Natural killer cell treated with Interleukin-12 subunit alpha and Interleukin-12 subunit beta and Interleukin-15 and Interleukin-18, amount 100 ng/mL, for 72 hours (primary cell): Measurements from ENCODE around the gene RNF41. TPM values are rescaled to one million over a fixed set of nuclear protein-coding genes. Genes with fewer than 3 reads are reported as not detected.

Experiments
- ATAC-seq, 2 donors: fragments of 150-1000 bp; cut with Tn5 transposase in 1 of 2; sonication (Bioruptor Pico), chemical (Tn5 transposase) in 1 of 2; 2 replicates each; pipeline ENCODE4 v1.10.0; 2021
- DNase-seq: peaks from one replicate; pipeline ENCODE4 v3.0.0; 2022; ENCODE audit warnings: low spot score
- H3K27ac Mint-ChIP-seq, 2 donors: 1 replicate in 1 of 2; 2 replicates in 1 of 2; pipeline ENCODE4 v1.8.0; 2022; ENCODE audit warnings: mixed read lengths in 2 of 2, mild to moderate bottlenecking in 1 of 2, moderate library complexity in 1 of 2
- H3K27me3 Mint-ChIP-seq, 2 donors: 1 replicate in 1 of 2; 2 replicates in 1 of 2; pipeline ENCODE4 v1.8.0; 2022; ENCODE audit warnings: mixed read lengths in 2 of 2
- H3K36me3 Mint-ChIP-seq: one replicate; pipeline ENCODE4 v1.8.0; 2022; ENCODE audit warnings: mixed read lengths
- H3K4me1 Mint-ChIP-seq, 2 donors: 1 replicate in 1 of 2; 2 replicates in 1 of 2; pipeline ENCODE4 v1.8.0; 2022; ENCODE audit warnings: low read depth in 2 of 2, mixed read lengths in 2 of 2, mild to moderate bottlenecking in 1 of 2
- H3K4me3 Mint-ChIP-seq: one replicate; pipeline ENCODE4 v1.8.0; 2022; ENCODE audit warnings: mixed read lengths
- H3K9me3 Mint-ChIP-seq: 2 replicates; pipeline ENCODE4 v1.8.0; 2022; ENCODE audit warnings: mixed read lengths
- total RNA-seq, 2 donors: library from RNA; stranded (reverse); gene quantifications; one replicate each; pipeline ENCODE4 v1.2.3, GENCODE V29; 2022

Gene RNF41
- total RNA-seq, 2 donors from 2014 or later = 34.1 to 48.8 TPM

DNA sequence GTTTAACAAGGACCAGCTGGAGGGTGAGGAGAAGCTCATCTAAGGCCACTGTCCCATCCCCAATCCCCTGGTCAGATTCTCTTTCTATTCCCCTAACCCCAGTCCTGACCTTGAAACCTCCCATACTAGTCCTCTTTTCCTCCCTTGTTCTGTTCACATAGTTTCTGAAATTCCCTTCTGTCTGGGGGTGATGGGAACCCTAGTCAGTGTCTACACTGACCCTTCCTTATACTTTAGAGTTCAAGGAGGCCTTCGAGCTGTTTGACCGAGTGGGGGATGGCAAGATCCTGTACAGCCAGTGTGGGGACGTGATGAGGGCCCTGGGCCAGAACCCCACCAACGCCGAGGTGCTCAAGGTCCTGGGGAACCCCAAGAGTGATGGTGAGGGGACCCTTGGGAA, 66.9 kb downstream of the RNF41 start:
- peak overlapping the region; percentile 11 for H3K4me3 Mint-ChIP-seq
- H3K4me1 Mint-ChIP-seq = peaks cover 41 to 45% of the 10 kb centered on the region in 2 donors
- H3K27me3 Mint-ChIP-seq = no peaks in the 10 kb centered on the region
- H3K9me3 Mint-ChIP-seq = no peaks in the 10 kb centered on the region
- DNase-seq = no peak
- H3K36me3 Mint-ChIP-seq = peaks cover 20% of the 10 kb centered on the region
- peak overlapping the region in 1 of 2 donors; percentile 76 for H3K27ac Mint-ChIP-seq
- ATAC-seq = no peak

GRCh38 chr12:56154246-56154771, 67.4 kb downstream of the RNF41 start:
- Mint-ChIP-seq H3K27ac (no peak overlapping the region), H3K9me3 (no peaks in the 10 kb centered on the region), H3K36me3 (peaks cover 15% of the 10 kb centered on the region), H3K4me3 (no peak overlapping the region), H3K27me3 (no peaks in the 10 kb centered on the region), H3K4me1 (peaks cover 36 to 40% of the 10 kb centered on the region in 2 donors)
- no peak for ATAC-seq
- DNase-seq = no peak

GRCh38 chr12:56153678-56154065, 68.0 kb downstream of the RNF41 start:
- Mint-ChIP-seq H3K4me3 (peak overlapping the region; percentile 89), H3K27me3 (no peaks in the 10 kb centered on the region), H3K4me1 (peaks cover 30 to 34% of the 10 kb centered on the region in 2 donors), H3K36me3 (peaks cover 8% of the 10 kb centered on the region), H3K27ac (peak overlapping the region in 1 of 2 donors; percentile 99), H3K9me3 (no peaks in the 10 kb centered on the region)
- DNase-seq (no peak), ATAC-seq (no peak)

DNA sequence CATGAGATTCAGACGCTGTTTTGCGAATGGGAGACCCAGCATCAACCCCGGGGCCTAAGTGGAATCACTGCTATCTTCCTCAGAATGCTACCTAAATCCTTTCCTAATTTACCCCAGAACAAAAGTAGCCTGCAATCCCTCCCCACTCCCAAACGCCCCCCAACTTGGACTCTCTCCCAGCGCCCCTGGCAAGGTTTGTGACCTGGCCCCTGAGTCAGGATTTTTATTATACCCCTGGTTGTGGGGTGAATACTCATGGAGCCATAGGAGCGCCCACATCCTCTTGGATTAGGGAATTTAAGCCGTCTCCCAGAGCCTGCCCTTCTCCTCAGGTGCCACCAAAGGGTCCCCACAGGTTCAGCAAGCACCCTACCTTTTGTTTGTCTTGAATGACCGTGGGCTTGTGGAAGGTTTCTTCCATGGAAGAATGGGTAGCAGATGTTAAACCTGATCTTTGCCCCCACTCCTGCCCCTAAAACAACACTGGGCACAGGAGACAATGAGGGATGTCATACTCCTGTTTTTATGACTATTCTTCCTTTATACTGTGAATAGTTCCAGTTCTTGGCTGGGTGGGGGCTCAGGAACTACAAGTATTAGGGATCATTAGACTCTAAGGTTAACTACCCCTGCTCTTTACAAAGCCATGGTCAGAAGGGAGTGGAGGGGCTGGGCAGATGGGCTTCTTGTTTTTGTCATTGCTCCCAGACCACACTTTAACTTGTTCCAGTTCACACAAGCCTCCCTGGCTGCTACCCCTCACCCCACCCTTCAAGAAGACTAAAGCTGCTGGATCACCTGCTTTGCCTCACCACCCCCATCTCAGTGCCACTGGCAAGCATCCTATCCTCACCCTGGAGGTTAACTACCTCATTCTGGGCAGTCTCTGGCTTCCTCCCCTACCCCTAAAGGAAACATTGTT, 68.7 kb downstream of the RNF41 start:
- DNase-seq = no peak
- H3K27me3 Mint-ChIP-seq = no peaks in the 10 kb centered on the region
- peaks cover 2% of the 10 kb centered on the region for H3K36me3 Mint-ChIP-seq
- peak overlapping the region; percentile 99 for H3K27ac Mint-ChIP-seq
- no peak for ATAC-seq
- H3K9me3 Mint-ChIP-seq = no peaks in the 10 kb centered on the region
- peaks cover 29 to 31% of the 10 kb centered on the region in 2 donors for H3K4me1 Mint-ChIP-seq
- peak overlapping the region; percentile 89 for H3K4me3 Mint-ChIP-seq

Other genes with a start within 250 kb of the RNF41 start
- gene RAB5B, start 247.8 kb downstream of the RNF41 start, total RNA-seq = 10 to 100 TPM; 39.2 to 68.1 TPM
- 10 to 100 TPM; 12.2 to 17.6 TPM for gene SUOX, start 224.6 kb downstream of the RNF41 start, total RNA-seq
- 10 to 100 TPM; 11.7 to 12.0 TPM for gene IKZF4, start 200.9 kb downstream of the RNF41 start, total RNA-seq
- 10 to 100 TPM; 24.6 to 48.3 TPM for gene RPS26, start 180.0 kb downstream of the RNF41 start, total RNA-seq
- gene ERBB3, start 141.8 kb downstream of the RNF41 start, total RNA-seq = not detected
- gene PA2G4, start 117.4 kb downstream of the RNF41 start, total RNA-seq = 100 to 1,000 TPM; 233 to 318 TPM
- 1,000 to 10,000 TPM; 2,363 to 2,700 TPM for gene RPL41, start 105.3 kb downstream of the RNF41 start, total RNA-seq
- 10 to 100 TPM; 11.4 to 14.9 TPM for gene ZC3H10, start 103.7 kb downstream of the RNF41 start, total RNA-seq
- gene ESYT1, start 93.7 kb downstream of the RNF41 start, total RNA-seq = 100 to 1,000 TPM in 1 of 2 donors, 10 to 100 TPM in 1; 89.3 to 120 TPM
- gene MYL6B, start 69.3 kb downstream of the RNF41 start, total RNA-seq = 10 to 100 TPM; 32.0 to 65.5 TPM
- 1,000 to 10,000 TPM; 1,441 to 1,555 TPM for gene MYL6, start 63.6 kb downstream of the RNF41 start, total RNA-seq
- gene SMARCC2, start 32.4 kb downstream of the RNF41 start, total RNA-seq = 100 to 1,000 TPM; 102 to 166 TPM
- gene NABP2, start 2.4 kb upstream of the RNF41 start, total RNA-seq = 10 to 100 TPM; 66.3 to 81.6 TPM
- 1 to 10 TPM in 1 of 2 donors, under 1 TPM in 1; 0.50 to 1.4 TPM for gene SLC39A5, start 8.1 kb upstream of the RNF41 start, total RNA-seq
- gene ANKRD52, start 36.5 kb upstream of the RNF41 start, total RNA-seq = 10 to 100 TPM; 59.3 to 99.3 TPM
- 10 to 100 TPM; 15.4 to 26.1 TPM for gene COQ10A, start 45.0 kb upstream of the RNF41 start, total RNA-seq
- gene CS, start 78.4 kb upstream of the RNF41 start, total RNA-seq = 100 to 1,000 TPM; 206 to 278 TPM
- 100 to 1,000 TPM; 132 to 162 TPM for gene CNPY2, start 94.1 kb upstream of the RNF41 start, total RNA-seq
- 10 to 100 TPM; 22.8 to 42.8 TPM for gene PAN2, start 112.1 kb upstream of the RNF41 start, total RNA-seq
- 1 to 10 TPM in 1 of 2 donors, under 1 TPM in 1; 0.84 to 1.3 TPM for gene IL23A, start 117.0 kb upstream of the RNF41 start, total RNA-seq
- gene STAT2, start 138.2 kb upstream of the RNF41 start, total RNA-seq = 100 to 1,000 TPM in 1 of 2 donors, 10 to 100 TPM in 1; 97.7 to 104 TPM
- gene APOF, start 140.9 kb upstream of the RNF41 start, total RNA-seq = not detected
- 10 to 100 TPM; 29.8 to 80.6 TPM for gene TIMELESS, start 227.5 kb upstream of the RNF41 start, total RNA-seq
- under 1 TPM in 1 of 2 donors, not detected in 1; 0.75 TPM for gene MIP, start 232.7 kb upstream of the RNF41 start, total RNA-seq
- gene SPRYD4, start 246.7 kb upstream of the RNF41 start, total RNA-seq = 1 to 10 TPM; 2.8 to 6.9 TPM